Measurements from ENCODE around the gene ANKRD36B.
"Not testable (repeated sequence)": the region's sequence is repeated elsewhere in the genome, so short reads cannot be mapped to it uniquely, and the experiment has no call there.

The ANKRD36B gene

GRCh38 chr2:97589598-97590510 lies at the start of gene ANKRD36B:
Gene ANKRD36B, minus strand, starts transcription at chr2:97589877. Its CDS starts 192 bp downstream, at chr2:97589685.
- not testable (repeated sequence) for DNase-seq

GRCh38 chr2:97626049-97626430 lies 36.4 kb upstream of the ANKRD36B start:
- DNase-seq, result not testable (repeated sequence)

- DNase-seq, result not testable (repeated sequence)
Observed at GRCh38 chr2:97625354-97626048, 35.8 kb upstream of the ANKRD36B start.

DNA sequence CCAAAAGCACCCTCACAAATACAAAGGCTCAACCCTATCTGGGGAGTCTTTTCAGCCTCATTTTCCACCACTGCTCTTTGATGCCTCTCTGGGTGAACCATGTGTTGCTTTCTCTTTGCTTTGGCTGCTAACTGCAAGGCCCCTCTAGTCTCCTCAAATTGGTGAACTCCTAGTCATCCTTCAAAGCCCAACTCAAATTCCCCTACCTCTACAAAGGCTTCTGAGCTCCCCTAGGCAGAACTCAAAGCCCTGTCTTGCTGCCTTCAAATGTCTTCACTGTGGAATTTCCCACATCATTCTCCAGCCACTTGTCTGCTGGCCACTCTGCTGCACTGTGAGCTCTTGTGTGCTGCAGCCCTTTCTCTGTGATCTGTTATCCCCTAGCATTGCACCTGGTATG lies 33.3 kb upstream of the ANKRD36B start:
- DNase-seq, result not testable (repeated sequence)

GRCh38 chr2:97620492-97620891 lies 30.8 kb upstream of the ANKRD36B start:
- DNase-seq, result not testable (repeated sequence)

- not testable (repeated sequence) for DNase-seq
Observed at GRCh38 chr2:97618939-97619827, 29.5 kb upstream of the ANKRD36B start.

GRCh38 chr2:97617911-97618310 lies 28.2 kb upstream of the ANKRD36B start:
- DNase-seq, result no peak

DNA sequence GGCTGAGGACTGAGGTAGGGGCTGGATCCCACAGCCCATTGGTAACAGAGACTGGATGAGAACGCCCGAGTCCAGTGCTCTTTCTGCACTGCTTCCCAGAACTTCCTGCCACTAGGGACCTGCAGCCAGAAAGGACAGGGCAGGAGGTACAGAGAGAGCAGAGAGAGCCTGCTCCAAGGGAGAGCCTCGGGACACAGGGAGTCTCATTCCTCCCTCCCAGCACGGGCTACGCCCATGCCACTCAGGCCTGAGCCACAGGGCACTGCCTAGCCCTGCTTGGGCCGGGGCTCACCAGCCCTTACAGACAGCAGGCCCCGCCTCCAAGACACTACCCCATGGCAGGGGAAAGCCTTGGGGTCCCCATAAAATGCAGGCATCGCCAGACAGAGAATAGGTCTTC lies 26.1 kb upstream of the ANKRD36B start:
- not testable (repeated sequence) for DNase-seq

- not testable (repeated sequence) for DNase-seq
Observed at GRCh38 chr2:97611895-97612294, 22.2 kb upstream of the ANKRD36B start.

DNA sequence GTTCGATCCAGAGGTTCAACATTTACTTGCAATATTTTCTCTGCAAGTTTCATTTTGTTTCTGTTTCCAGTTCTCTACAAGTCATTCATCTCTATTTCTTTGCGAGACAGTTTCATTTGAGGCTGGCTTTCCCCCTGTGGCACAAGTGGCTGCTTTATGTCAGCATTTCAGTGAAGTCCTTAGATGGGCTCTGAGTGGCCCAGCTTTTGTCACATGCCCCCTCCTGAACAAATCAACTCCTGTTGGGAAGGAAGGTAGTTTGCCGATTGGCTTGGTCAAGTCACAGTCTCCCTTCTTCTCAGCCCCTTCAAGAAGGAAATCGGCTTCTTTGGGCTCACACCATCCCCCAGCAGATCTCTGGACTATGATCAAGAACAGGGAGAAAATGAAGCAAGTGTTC lies 19.1 kb upstream of the ANKRD36B start:
- DNase-seq, result not testable (repeated sequence)

- DNase-seq, result not testable (repeated sequence)
Observed at GRCh38 chr2:97605524-97606339, 16.1 kb upstream of the ANKRD36B start.

GRCh38 chr2:97605109-97605508 lies 15.4 kb upstream of the ANKRD36B start:
- not testable (repeated sequence) for DNase-seq

DNA sequence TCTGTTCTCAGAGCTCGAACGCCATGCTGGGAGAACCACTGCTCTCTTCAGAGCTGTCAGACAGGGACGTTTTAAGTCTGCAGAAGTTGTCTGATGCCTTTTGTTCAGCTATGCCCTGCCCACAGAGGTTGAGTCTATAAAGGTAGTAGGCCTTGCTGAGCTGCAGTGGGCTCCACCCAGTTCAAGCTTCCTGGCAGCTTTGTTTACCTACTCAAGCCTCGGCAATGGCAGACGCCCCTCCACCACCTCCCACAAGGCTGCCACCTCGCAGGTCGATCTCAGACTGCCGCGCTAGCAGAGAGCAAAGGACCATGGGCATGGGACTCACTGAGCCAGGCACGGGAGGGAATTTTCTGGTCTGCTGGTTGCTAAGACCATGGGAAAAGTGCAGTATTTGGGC lies 11.9 kb upstream of the ANKRD36B start:
- DNase-seq, result not testable (repeated sequence)

- not testable (repeated sequence) for DNase-seq
Observed at GRCh38 chr2:97596180-97596579, 6.5 kb upstream of the ANKRD36B start.

GRCh38 chr2:97593520-97593919 lies 3.8 kb upstream of the ANKRD36B start:
- DNase-seq, result not testable (repeated sequence)

- DNase-seq, result not testable (repeated sequence)
Observed at GRCh38 chr2:97590515-97591394, 1.1 kb upstream of the ANKRD36B start.

- DNase-seq, result not testable (repeated sequence)
Observed at GRCh38 chr2:97589257-97589597, 450 bp downstream of the ANKRD36B start.

- not testable (repeated sequence) for DNase-seq
Observed at GRCh38 chr2:97565674-97566073, 24.0 kb downstream of the ANKRD36B start.

DNA sequence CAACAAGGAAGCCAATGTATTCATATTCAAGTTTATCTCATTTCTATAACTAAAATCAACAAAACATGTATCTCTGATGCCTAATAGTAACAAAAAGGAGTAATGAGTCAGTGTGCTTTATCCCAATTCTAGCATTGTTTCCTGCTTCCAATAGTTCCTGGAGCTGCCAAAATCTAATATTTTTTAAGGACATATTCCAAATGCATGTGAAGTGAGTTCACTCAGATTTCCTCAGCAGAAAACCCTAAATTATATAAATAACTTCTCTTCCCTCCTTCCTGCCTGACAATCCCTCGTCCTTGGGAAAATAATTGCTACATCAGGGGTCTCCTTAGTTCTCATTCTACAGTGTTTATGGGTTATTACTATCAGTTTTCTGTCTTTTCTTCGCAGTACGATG lies 37.3 kb downstream of the ANKRD36B start:
- not testable (repeated sequence) for DNase-seq

DNA sequence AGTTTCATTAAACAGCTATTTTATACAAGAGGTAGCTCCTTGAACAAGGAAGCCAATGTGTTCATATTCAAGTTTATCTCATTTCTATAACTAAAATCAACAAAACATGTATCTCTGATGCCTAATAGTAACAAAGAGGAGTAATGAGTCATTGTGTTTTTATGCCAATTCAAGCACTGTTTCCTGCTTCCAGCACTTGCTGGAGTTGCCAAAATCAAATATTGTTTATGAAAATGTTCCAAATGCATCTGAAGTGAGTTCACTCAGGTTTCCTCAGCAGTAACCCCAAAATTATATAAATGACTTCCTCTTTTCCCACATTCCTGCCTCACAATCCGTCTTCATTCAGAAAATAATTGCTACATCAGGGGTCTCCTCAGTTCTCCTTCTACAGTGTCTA lies 39.2 kb downstream of the ANKRD36B start:
- not testable (repeated sequence) for DNase-seq

GRCh38 chr2:97549058-97549457 lies 40.6 kb downstream of the ANKRD36B start:
- DNase-seq, result not testable (repeated sequence)

Measured in NCI-H2171 treated with DMSO at 0.1 percent for 48 hours (cell line).